A673 (cell line): ENCODE data around the gene ENDOD1.

Experiments
- CTCF ChIP-seq: fragments of 300-800, 200-600 bp; sonication (generic); conservative IDR thresholded peaks from 2 replicates; pipeline ENCODE4 v1.5.1; 2017; ENCODE audit warnings: low read depth, mild to moderate bottlenecking, antibody characterized with exemption, low read length, moderate library complexity, mixed read lengths
- EZH2 ChIP-seq: fragments of 200-600 bp; sonication (generic); IDR thresholded peaks from 2 replicates; pipeline ENCODE4 v1.6.1; 2017; ENCODE audit warnings: borderline replicate concordance, low read depth, mild to moderate bottlenecking, mixed read lengths, antibody characterized with exemption, low read length; ENCODE audit not compliant: poor library complexity, severe bottlenecking

GRCh38 chr11:95100191-95100648 lies 10.6 kb downstream of the ENDOD1 start:
- TF ChIP-seq EZH2: no peak
- no peak for TF ChIP-seq CTCF
